Measurements from ENCODE around the gene ING4.

The ING4 gene

GRCh38 chr12:6653342-6653741 is 9.6 kb downstream of the ING4 start:
- Histone ChIP-seq H3K27me3 (ENCODE audit: insufficient read depth, low read length, poor library complexity, severe bottlenecking) (no peaks in the 10 kb centered on the region), H3K79me2 (ENCODE audit: insufficient read depth, low read length) (no peaks in the 10 kb centered on the region), H3K9me2 (replicated peaks; ENCODE audit: low read depth, low read length) (no peaks in the 10 kb centered on the region), H2AFZ (ENCODE audit: low read length) (no peak overlapping the region), H3K4me2 (ENCODE audit: low read depth, low read length, poor library complexity, severe bottlenecking) (no peak overlapping the region), H3K9ac (ENCODE audit: low read depth, low read length, poor library complexity, severe bottlenecking) (no peak overlapping the region), H3K36me3 (ENCODE audit: insufficient read depth, low read length) (peaks cover 21% of the 10 kb centered on the region; the same call in 1 of the 2 replicates), H3K4me3 (ENCODE audit: low read length, poor library complexity, severe bottlenecking) (no peak overlapping the region), H3K4me1 (ENCODE audit: insufficient read depth, low read length, poor library complexity, severe bottlenecking) (no peaks in the 10 kb centered on the region), H3K9me3 (ENCODE audit: insufficient read depth, low read depth, low read length) (no peaks in the 10 kb centered on the region), H4K20me1 (ENCODE audit: insufficient read depth, low read length, poor library complexity, severe bottlenecking) (no peaks in the 10 kb centered on the region), H3F3A (ENCODE audit: low read depth) (no peaks in the 10 kb centered on the region)
- TF ChIP-seq EZH2phosphoT487 (IDR thresholded peaks at IDR 0.05; ENCODE audit: borderline replicate concordance) = no peak
- TF ChIP-seq CTCF (conservative IDR thresholded peaks at IDR 0.05; ENCODE audit: low read length) = no peak

- Histone ChIP-seq H3K27me3 (ENCODE audit: insufficient read depth, low read length, poor library complexity, severe bottlenecking) (no peaks in the 10 kb centered on the region), H3K9me2 (replicated peaks; ENCODE audit: low read depth, low read length) (no peaks in the 10 kb centered on the region), H3K4me3 (ENCODE audit: low read length, poor library complexity, severe bottlenecking) (no peak overlapping the region), H4K20me1 (ENCODE audit: insufficient read depth, low read length, poor library complexity, severe bottlenecking) (no peaks in the 10 kb centered on the region), H3K36me3 (ENCODE audit: insufficient read depth, low read length) (peaks cover 21% of the 10 kb centered on the region; the same call in 1 of the 2 replicates), H2AFZ (ENCODE audit: low read length) (no peak overlapping the region), H3F3A (ENCODE audit: low read depth) (no peaks in the 10 kb centered on the region), H3K4me2 (ENCODE audit: low read depth, low read length, poor library complexity, severe bottlenecking) (no peak overlapping the region), H3K4me1 (ENCODE audit: insufficient read depth, low read length, poor library complexity, severe bottlenecking) (no peaks in the 10 kb centered on the region), H3K9ac (ENCODE audit: low read depth, low read length, poor library complexity, severe bottlenecking) (no peak overlapping the region), H3K9me3 (ENCODE audit: insufficient read depth, low read depth, low read length) (no peaks in the 10 kb centered on the region), H3K79me2 (ENCODE audit: insufficient read depth, low read length) (no peaks in the 10 kb centered on the region)
- TF ChIP-seq EZH2phosphoT487 (IDR thresholded peaks at IDR 0.05; ENCODE audit: borderline replicate concordance) = no peak
- TF ChIP-seq CTCF (conservative IDR thresholded peaks at IDR 0.05; ENCODE audit: low read length) = no peak
Observed at GRCh38 chr12:6652391-6652790, 10.5 kb downstream of the ING4 start.

DNA sequence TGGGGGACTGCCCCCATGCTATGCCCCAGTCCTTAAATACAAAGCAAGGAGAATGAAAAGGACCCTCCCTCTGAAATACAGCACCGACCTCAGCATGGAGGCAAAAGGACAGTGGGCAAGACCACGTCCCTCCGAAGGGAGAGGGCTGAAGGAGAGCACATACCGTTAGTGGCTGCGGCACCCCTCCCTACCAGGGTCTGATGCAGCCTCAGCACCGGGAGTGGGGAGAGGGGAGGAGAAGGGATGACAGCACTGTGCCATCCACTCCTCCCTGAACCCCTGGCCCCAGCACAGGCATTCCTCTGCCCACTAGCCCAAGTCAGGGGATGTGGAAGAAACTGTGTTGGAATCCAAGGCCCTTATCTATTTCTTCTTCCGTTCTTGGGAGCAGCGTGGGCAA is 12.1 kb downstream of the ING4 start:
- Histone ChIP-seq H3K9me3 (ENCODE audit: insufficient read depth, low read depth, low read length) (no peaks in the 10 kb centered on the region), H3K79me2 (ENCODE audit: insufficient read depth, low read length) (no peaks in the 10 kb centered on the region), H3K27me3 (ENCODE audit: insufficient read depth, low read length, poor library complexity, severe bottlenecking) (no peaks in the 10 kb centered on the region), H3K4me3 (ENCODE audit: low read length, poor library complexity, severe bottlenecking) (no peak overlapping the region), H3K36me3 (ENCODE audit: insufficient read depth, low read length) (peaks cover 21% of the 10 kb centered on the region; the same call in 1 of the 2 replicates), H3K4me1 (ENCODE audit: insufficient read depth, low read length, poor library complexity, severe bottlenecking) (no peaks in the 10 kb centered on the region), H2AFZ (ENCODE audit: low read length) (no peak overlapping the region), H3K4me2 (ENCODE audit: low read depth, low read length, poor library complexity, severe bottlenecking) (no peak overlapping the region), H3F3A (ENCODE audit: low read depth) (no peaks in the 10 kb centered on the region), H3K9ac (ENCODE audit: low read depth, low read length, poor library complexity, severe bottlenecking) (no peak overlapping the region), H4K20me1 (ENCODE audit: insufficient read depth, low read length, poor library complexity, severe bottlenecking) (no peaks in the 10 kb centered on the region), H3K9me2 (replicated peaks; ENCODE audit: low read depth, low read length) (no peaks in the 10 kb centered on the region)
- TF ChIP-seq EZH2phosphoT487 (IDR thresholded peaks at IDR 0.05; ENCODE audit: borderline replicate concordance) (no peak), CTCF (conservative IDR thresholded peaks at IDR 0.05; ENCODE audit: low read length) (no peak)

Measured in Loucy (cell line).